ENCODE results near the gene SYNDIG1.

The SYNDIG1 gene

DNA sequence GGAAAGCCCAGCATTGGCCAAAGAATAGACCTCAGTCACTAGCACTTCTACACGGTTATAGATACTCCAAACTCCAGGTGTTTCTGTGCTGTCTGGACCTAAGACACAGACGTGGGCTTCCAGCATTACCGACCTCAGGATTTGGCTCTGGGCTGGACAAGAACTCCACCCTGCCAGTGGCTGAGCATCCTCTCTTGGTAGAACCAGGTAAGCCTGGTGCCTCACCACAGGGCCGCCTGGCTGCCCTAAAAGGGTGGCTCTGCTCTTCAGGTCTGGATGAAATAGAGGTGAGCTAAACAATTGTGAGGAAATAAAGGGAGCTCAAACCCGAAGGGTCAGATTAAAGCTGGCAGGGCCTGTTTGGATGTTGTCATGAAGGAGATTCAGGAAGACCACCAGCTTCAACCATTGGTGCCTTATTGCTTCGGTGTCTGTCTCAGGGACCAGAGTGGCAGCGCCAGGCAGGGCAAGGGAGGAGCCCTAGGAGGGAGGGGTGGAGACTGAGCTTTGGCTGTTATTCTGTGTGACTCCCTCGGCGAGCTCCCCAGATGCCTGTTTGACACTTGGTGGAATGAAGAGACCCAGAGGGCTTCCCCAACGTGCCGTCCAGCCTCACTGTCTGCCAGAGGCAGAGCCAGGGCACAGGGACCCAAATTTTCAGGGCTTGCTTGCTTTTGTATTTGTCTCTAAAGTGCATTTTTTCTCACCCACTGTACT is 8.6 kb downstream of the SYNDIG1 start:
- TF ChIP-seq FOXA1 (IDR thresholded peaks at IDR 0.05): no peak
- TF ChIP-seq NFRKB (IDR thresholded peaks at IDR 0.05): no peak
- TF ChIP-seq SP1 (IDR thresholded peaks at IDR 0.05): no peak
- TF ChIP-seq, protein P1, sequence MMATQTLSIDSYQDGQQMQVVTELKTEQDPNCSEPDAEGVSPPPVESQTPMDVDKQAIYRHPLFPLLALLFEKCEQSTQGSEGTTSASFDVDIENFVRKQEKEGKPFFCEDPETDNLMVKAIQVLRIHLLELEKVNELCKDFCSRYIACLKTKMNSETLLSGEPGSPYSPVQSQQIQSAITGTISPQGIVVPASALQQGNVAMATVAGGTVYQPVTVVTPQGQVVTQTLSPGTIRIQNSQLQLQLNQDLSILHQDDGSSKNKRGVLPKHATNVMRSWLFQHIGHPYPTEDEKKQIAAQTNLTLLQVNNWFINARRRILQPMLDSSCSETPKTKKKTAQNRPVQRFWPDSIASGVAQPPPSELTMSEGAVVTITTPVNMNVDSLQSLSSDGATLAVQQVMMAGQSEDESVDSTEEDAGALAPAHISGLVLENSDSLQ (IDR thresholded peaks at IDR 0.05): no peak
- no peak for TF ChIP-seq ELF4 (IDR thresholded peaks at IDR 0.05)
- no peak for TF ChIP-seq BHLHE40 (IDR thresholded peaks at IDR 0.05; ENCODE audit: borderline replicate concordance)
- TF ChIP-seq ZNF384 (IDR thresholded peaks at IDR 0.05): no peak
- no peak for TF ChIP-seq LEF1 (IDR thresholded peaks at IDR 0.05; ENCODE audit: borderline replicate concordance)
- TF ChIP-seq FOXK2 (IDR thresholded peaks at IDR 0.05): no peak
- no peak for DNase-seq (ENCODE audit: extremely low spot score)
- ChIA-PET POLR2A (no interaction called here), CTCF (no interaction called here)

DNA sequence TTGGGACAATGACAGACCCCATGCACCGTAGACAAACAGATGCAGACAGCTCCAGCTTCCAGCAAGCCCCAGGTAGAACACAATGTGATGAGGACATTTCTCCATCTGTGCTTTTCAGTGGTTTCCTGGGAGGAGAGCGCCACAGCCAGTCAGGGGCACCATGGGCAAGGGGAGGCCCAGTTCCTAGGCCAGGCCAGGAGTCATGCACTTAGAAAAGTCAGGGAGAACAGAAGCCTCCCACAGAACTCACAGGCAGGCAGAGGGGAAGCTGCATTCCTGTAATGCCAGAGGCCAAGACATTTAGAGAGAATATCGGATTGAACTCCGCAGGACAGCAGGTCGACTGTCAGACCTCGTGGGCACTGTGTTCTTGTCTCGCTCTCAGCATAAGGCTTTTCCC is 9.2 kb downstream of the SYNDIG1 start:
- POLR2A ChIA-PET: no interaction called here
- no peak for TF ChIP-seq TARDBP (IDR thresholded peaks at IDR 0.05)
- TF ChIP-seq FOXA1 (IDR thresholded peaks at IDR 0.05): no peak
- no peak for TF ChIP-seq SUZ12 (IDR thresholded peaks at IDR 0.05)
- TF ChIP-seq L3MBTL2 (conservative IDR thresholded peaks at IDR 0.05): no peak
- TF ChIP-seq, protein P1 (IDR thresholded peaks at IDR 0.05): no peak
- no peak for TF ChIP-seq BHLHE40 (IDR thresholded peaks at IDR 0.05; ENCODE audit: borderline replicate concordance)
- no peak for TF ChIP-seq CTBP1 (IDR thresholded peaks at IDR 0.05; ENCODE audit: borderline replicate concordance)
- TF ChIP-seq HDGF (IDR thresholded peaks at IDR 0.05; ENCODE audit: borderline replicate concordance): no peak
- no peak for TF ChIP-seq FOXK2 (IDR thresholded peaks at IDR 0.05)
- TF ChIP-seq ELF4 (IDR thresholded peaks at IDR 0.05): no peak
- TF ChIP-seq FOXM1 (IDR thresholded peaks at IDR 0.05; ENCODE audit: borderline replicate concordance): no peak
- no peak for TF ChIP-seq ARNT (IDR thresholded peaks at IDR 0.05)
- no peak for TF ChIP-seq SP1 (IDR thresholded peaks at IDR 0.05)
- TF ChIP-seq LEF1 (IDR thresholded peaks at IDR 0.05; ENCODE audit: borderline replicate concordance): no peak
- TF ChIP-seq NFRKB (IDR thresholded peaks at IDR 0.05): no peak
- TF ChIP-seq ZNF384 (IDR thresholded peaks at IDR 0.05): no peak
- CTCF ChIA-PET: no interaction called here
- DNase-seq (ENCODE audit: extremely low spot score): no peak

DNA sequence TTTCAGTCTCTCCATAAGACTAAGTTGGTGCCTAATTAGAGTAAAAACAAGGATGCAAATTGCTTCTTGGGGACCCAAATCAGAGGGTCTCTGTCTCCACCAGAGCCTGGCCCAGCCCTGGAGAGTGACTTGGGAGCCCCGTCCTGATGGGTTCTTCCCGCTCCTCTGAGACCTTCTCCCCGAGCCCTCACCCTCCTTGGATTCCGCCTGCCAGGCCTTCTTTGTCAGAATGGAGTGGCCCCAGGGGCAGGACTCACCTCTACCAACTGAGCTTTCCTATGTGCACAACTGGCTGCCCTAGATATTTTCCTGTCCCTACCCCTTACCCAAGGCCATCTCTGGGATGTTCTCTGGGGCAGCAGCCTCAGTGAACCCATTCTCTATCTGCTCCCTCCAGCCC is 9.7 kb downstream of the SYNDIG1 start:
- no peak for DNase-seq (ENCODE audit: extremely low spot score)
- TF ChIP-seq FOXK2 (IDR thresholded peaks at IDR 0.05): no peak
- no peak for TF ChIP-seq ZNF384 (IDR thresholded peaks at IDR 0.05)
- TF ChIP-seq CTBP1 (IDR thresholded peaks at IDR 0.05; ENCODE audit: borderline replicate concordance): no peak
- TF ChIP-seq HDGF (IDR thresholded peaks at IDR 0.05; ENCODE audit: borderline replicate concordance): no peak
- no peak for TF ChIP-seq FOXM1 (IDR thresholded peaks at IDR 0.05; ENCODE audit: borderline replicate concordance)
- no peak for TF ChIP-seq LEF1 (IDR thresholded peaks at IDR 0.05; ENCODE audit: borderline replicate concordance)
- no peak for TF ChIP-seq SP1 (IDR thresholded peaks at IDR 0.05)
- no peak for TF ChIP-seq FOXA1 (IDR thresholded peaks at IDR 0.05)
- TF ChIP-seq BHLHE40 (IDR thresholded peaks at IDR 0.05; ENCODE audit: borderline replicate concordance): no peak
- TF ChIP-seq SUZ12 (IDR thresholded peaks at IDR 0.05): no peak
- no peak for TF ChIP-seq ARNT (IDR thresholded peaks at IDR 0.05)
- TF ChIP-seq, protein P1 (IDR thresholded peaks at IDR 0.05): no peak
- TF ChIP-seq NFRKB (IDR thresholded peaks at IDR 0.05): no peak
- TF ChIP-seq L3MBTL2 (conservative IDR thresholded peaks at IDR 0.05): no peak
- no peak for TF ChIP-seq ELF4 (IDR thresholded peaks at IDR 0.05)
- TF ChIP-seq TARDBP (IDR thresholded peaks at IDR 0.05): no peak
- ChIA-PET CTCF (no interaction called here), POLR2A (no interaction called here)

DNA sequence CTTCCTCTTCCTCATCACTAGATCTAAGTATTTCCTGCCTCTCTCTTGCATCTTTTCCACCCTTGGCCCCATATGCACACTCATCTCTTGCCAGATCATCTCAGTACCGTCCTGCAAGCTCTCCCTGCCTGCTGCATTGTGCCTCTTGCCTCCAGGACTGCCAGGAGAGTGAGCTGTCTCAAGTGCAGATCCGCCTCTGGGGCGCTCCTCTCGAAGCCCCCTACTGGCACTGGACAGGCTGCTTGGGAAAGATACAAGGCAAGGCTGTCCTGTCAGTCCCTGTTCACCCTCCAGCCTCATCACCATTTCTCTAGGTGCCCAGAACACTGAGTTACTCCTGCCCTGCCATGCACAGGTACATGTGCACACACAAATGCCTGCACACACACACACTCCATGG is 10.2 kb downstream of the SYNDIG1 start:
- ChIA-PET POLR2A (no interaction called here), CTCF (no interaction called here)

DNA sequence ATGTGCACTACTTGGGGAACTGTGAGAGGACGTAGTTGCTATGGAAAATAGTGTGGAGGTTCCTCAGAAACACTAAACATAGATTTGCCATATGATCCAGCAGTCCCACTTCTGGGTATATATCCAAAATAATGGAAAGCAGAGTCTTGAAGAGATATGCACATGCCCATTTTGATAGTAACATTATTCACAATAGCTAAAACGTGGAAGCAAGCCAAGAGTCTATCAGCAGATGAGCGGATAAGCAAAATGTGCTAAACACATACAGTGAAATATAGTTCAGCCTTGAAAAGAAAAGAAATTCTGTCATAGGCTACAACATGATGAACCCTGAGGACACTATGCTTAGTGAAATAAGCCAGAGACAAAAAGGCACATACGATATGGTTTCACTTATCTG is 11.1 kb downstream of the SYNDIG1 start:
- TF ChIP-seq NFRKB (IDR thresholded peaks at IDR 0.05): no peak
- no peak for TF ChIP-seq ARNT (IDR thresholded peaks at IDR 0.05)
- TF ChIP-seq BHLHE40 (IDR thresholded peaks at IDR 0.05; ENCODE audit: borderline replicate concordance): no peak
- TF ChIP-seq, protein P1 (IDR thresholded peaks at IDR 0.05): no peak
- no peak for TF ChIP-seq L3MBTL2 (conservative IDR thresholded peaks at IDR 0.05)
- TF ChIP-seq HDGF (IDR thresholded peaks at IDR 0.05; ENCODE audit: borderline replicate concordance): no peak
- TF ChIP-seq ELF4 (IDR thresholded peaks at IDR 0.05): no peak
- no peak for TF ChIP-seq FOXM1 (IDR thresholded peaks at IDR 0.05; ENCODE audit: borderline replicate concordance)
- no peak for TF ChIP-seq TARDBP (IDR thresholded peaks at IDR 0.05)
- TF ChIP-seq CTBP1 (IDR thresholded peaks at IDR 0.05; ENCODE audit: borderline replicate concordance): no peak
- TF ChIP-seq SP1 (IDR thresholded peaks at IDR 0.05): no peak
- no peak for TF ChIP-seq SUZ12 (IDR thresholded peaks at IDR 0.05)
- TF ChIP-seq LEF1 (IDR thresholded peaks at IDR 0.05; ENCODE audit: borderline replicate concordance): no peak
- POLR2A ChIA-PET: no interaction called here
- CTCF ChIA-PET: no interaction called here
- DNase-seq (ENCODE audit: extremely low spot score): no peak

More for the DNA sequence above, 10.2 kb downstream of the SYNDIG1 start:
- no peak for TF ChIP-seq BHLHE40 (IDR thresholded peaks at IDR 0.05; ENCODE audit: borderline replicate concordance)
- no peak for TF ChIP-seq NFRKB (IDR thresholded peaks at IDR 0.05)
- no peak for TF ChIP-seq FOXK2 (IDR thresholded peaks at IDR 0.05)
- no peak for TF ChIP-seq SUZ12 (IDR thresholded peaks at IDR 0.05)
- no peak for TF ChIP-seq ZNF384 (IDR thresholded peaks at IDR 0.05)
- no peak for TF ChIP-seq FOXA1 (IDR thresholded peaks at IDR 0.05)
- no peak for TF ChIP-seq SP1 (IDR thresholded peaks at IDR 0.05)
- TF ChIP-seq FOXM1 (IDR thresholded peaks at IDR 0.05; ENCODE audit: borderline replicate concordance): no peak
- TF ChIP-seq CTBP1 (IDR thresholded peaks at IDR 0.05; ENCODE audit: borderline replicate concordance): no peak
- no peak for TF ChIP-seq TARDBP (IDR thresholded peaks at IDR 0.05)
- no peak for TF ChIP-seq L3MBTL2 (conservative IDR thresholded peaks at IDR 0.05)
- TF ChIP-seq HDGF (IDR thresholded peaks at IDR 0.05; ENCODE audit: borderline replicate concordance): no peak
- TF ChIP-seq ARNT (IDR thresholded peaks at IDR 0.05): no peak
- DNase-seq (ENCODE audit: extremely low spot score): no peak
